Measurements from ENCODE around the gene GALNT10.

- TF ChIP-seq CTCF (conservative IDR thresholded peaks at IDR 0.05 in 1 of 2, IDR thresholded peaks at IDR 0.05 in 1 of 2; ENCODE audit: low read depth in 1 of 2, low read length in 2 of 2), result no peak
- TF ChIP-seq EZH2 (IDR thresholded peaks at IDR 0.05; ENCODE audit: low read length, missing control alignments), result no peak
These were observed 15.0 kb downstream of the GALNT10 start for GRCh38 chr5:154205441-154206117.

All from fibroblast of lung (primary cell).